ENCODE measurements around the gene TMPRSS6.

Gene TMPRSS6

GRCh38 chr22:37080438-37080837 is 29.1 kb downstream of the TMPRSS6 start:
- no peak for TF ChIP-seq FOXP2 (optimal IDR thresholded peaks at IDR 0.05; ENCODE audit: borderline replicate concordance, extremely low read depth, extremely low read length, insufficient read depth)
- TF ChIP-seq TAF1 (IDR thresholded peaks at IDR 0.05; ENCODE audit: borderline replicate concordance, insufficient read depth, low read length), result no peak

GRCh38 chr22:37079668-37080171 is 29.8 kb downstream of the TMPRSS6 start:
- TF ChIP-seq TAF1 (IDR thresholded peaks at IDR 0.05; ENCODE audit: borderline replicate concordance, insufficient read depth, low read length) (no peak), FOXP2 (optimal IDR thresholded peaks at IDR 0.05; ENCODE audit: borderline replicate concordance, extremely low read depth, extremely low read length, insufficient read depth) (no peak), POLR2AphosphoS5 (IDR thresholded peaks at IDR 0.05; ENCODE audit: low read depth, low read length) (no peak), REST (IDR thresholded peaks at IDR 0.05; ENCODE audit: insufficient read depth in 1 of 2, low read depth in 2 of 2, low read length in 2 of 2) (no peak), SIN3A (IDR thresholded peaks at IDR 0.05; ENCODE audit: borderline replicate concordance, insufficient read depth, low read length) (no peak)

- TF ChIP-seq REST (IDR thresholded peaks at IDR 0.05; ENCODE audit: insufficient read depth in 1 of 2, low read depth in 2 of 2, low read length in 2 of 2), result no peak
- TF ChIP-seq FOXP2 (optimal IDR thresholded peaks at IDR 0.05; ENCODE audit: borderline replicate concordance, extremely low read depth, extremely low read length, insufficient read depth), result no peak
- no peak for TF ChIP-seq TAF1 (IDR thresholded peaks at IDR 0.05; ENCODE audit: borderline replicate concordance, insufficient read depth, low read length)
- no peak for TF ChIP-seq SIN3A (IDR thresholded peaks at IDR 0.05; ENCODE audit: borderline replicate concordance, insufficient read depth, low read length)
- TF ChIP-seq POLR2AphosphoS5 (IDR thresholded peaks at IDR 0.05; ENCODE audit: low read depth, low read length), result no peak
Measured at GRCh38 chr22:37079158-37079557, 30.4 kb downstream of the TMPRSS6 start.

GRCh38 chr22:37077802-37078448 is 31.6 kb downstream of the TMPRSS6 start:
- TF ChIP-seq REST (IDR thresholded peaks at IDR 0.05; ENCODE audit: insufficient read depth in 1 of 2, low read depth in 2 of 2, low read length in 2 of 2), result no peak
- TF ChIP-seq FOXP2 (optimal IDR thresholded peaks at IDR 0.05; ENCODE audit: borderline replicate concordance, extremely low read depth, extremely low read length, insufficient read depth), result peak; percentile 19

- TF ChIP-seq POLR2AphosphoS5 (IDR thresholded peaks at IDR 0.05; ENCODE audit: low read depth, low read length), result no peak
- TF ChIP-seq SIN3A (IDR thresholded peaks at IDR 0.05; ENCODE audit: borderline replicate concordance, insufficient read depth, low read length), result no peak
- TF ChIP-seq FOXP2 (optimal IDR thresholded peaks at IDR 0.05; ENCODE audit: borderline replicate concordance, extremely low read depth, extremely low read length, insufficient read depth), result no peak
- TF ChIP-seq REST (IDR thresholded peaks at IDR 0.05; ENCODE audit: insufficient read depth in 1 of 2, low read depth in 2 of 2, low read length in 2 of 2), result no peak
- no peak for TF ChIP-seq TAF1 (IDR thresholded peaks at IDR 0.05; ENCODE audit: borderline replicate concordance, insufficient read depth, low read length)
Measured at GRCh38 chr22:37075822-37076433, 33.6 kb downstream of the TMPRSS6 start.
